Measurements from ENCODE around the gene ITPR2.

ITPR2 gene

GRCh38 chr12:26846416-26846815 lies 13.4 kb upstream of the ITPR2 start:
- no peak for DNase-seq
- intact Hi-C loops (cut with DNase I; ENCODE audit: low total_unique reads): no loop called here
- Histone ChIP-seq H3K36me3 (no peaks in the 10 kb centered on the region), H3K27me3 (no peaks in the 10 kb centered on the region), H3K9me3 (no peaks in the 10 kb centered on the region), H3K4me1 (peaks cover 0 to 20% (median 4%) of the 10 kb centered on the region in 4 donors), H3K4me3 (no peak overlapping the region), H3K27ac (no peak overlapping the region)
- no peak for TF ChIP-seq CTCF (IDR thresholded peaks at IDR 0.05)

GRCh38 chr12:26845984-26846383 lies 13.0 kb upstream of the ITPR2 start:
- H3K4me1 ChIP-seq: peaks cover 0 to 20% (median 4%) of the 10 kb centered on the region in 4 donors
- DNase-seq: no peak
- H3K36me3 ChIP-seq: no peaks in the 10 kb centered on the region
- no peaks in the 10 kb centered on the region for H3K27me3 ChIP-seq
- intact Hi-C loops (cut with DNase I; ENCODE audit: low total_unique reads): no loop called here
- H3K27ac ChIP-seq: no peak overlapping the region
- no peaks in the 10 kb centered on the region for H3K9me3 ChIP-seq
- TF ChIP-seq CTCF (IDR thresholded peaks at IDR 0.05): no peak
- H3K4me3 ChIP-seq: no peak overlapping the region

DNA sequence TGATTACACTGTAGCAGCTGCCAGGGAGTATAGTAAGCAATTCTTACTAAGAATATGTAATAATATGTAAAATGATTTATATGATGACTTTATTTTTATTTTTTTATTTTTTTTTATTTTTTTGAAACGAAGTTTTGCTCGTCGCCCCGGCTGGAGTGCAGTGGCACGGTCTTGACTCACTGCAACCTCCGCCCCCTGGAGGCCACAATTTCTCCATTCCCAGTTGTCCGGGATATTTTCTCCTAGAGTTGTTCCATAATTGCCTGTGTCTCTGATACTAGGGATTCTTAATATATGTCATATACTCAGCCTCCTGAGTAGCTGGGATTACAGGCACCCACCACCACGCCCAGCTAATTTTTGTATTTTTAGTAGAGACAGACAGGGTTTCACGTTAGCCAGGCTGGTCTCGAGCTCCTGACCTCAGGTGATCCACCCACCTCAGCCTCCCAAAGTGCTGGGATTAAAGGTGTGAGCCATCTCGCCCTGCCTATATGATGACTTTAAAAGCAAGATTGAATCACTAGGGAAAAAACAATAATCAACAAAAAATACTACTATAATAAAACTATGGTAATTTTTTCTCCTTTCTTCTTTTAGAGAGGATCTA lies 12.2 kb upstream of the ITPR2 start:
- Histone ChIP-seq H3K4me3 (no peak overlapping the region), H3K36me3 (no peaks in the 10 kb centered on the region), H3K27me3 (no peaks in the 10 kb centered on the region), H3K27ac (no peak overlapping the region), H3K9me3 (no peaks in the 10 kb centered on the region), H3K4me1 (peaks cover 0 to 20% (median 4%) of the 10 kb centered on the region in 4 donors)
- intact Hi-C loops (cut with DNase I; ENCODE audit: low total_unique reads): no loop called here
- TF ChIP-seq CTCF (IDR thresholded peaks at IDR 0.05): peak; percentile 39 to 60
- peak; percentile 64 to 67 for DNase-seq

DNA sequence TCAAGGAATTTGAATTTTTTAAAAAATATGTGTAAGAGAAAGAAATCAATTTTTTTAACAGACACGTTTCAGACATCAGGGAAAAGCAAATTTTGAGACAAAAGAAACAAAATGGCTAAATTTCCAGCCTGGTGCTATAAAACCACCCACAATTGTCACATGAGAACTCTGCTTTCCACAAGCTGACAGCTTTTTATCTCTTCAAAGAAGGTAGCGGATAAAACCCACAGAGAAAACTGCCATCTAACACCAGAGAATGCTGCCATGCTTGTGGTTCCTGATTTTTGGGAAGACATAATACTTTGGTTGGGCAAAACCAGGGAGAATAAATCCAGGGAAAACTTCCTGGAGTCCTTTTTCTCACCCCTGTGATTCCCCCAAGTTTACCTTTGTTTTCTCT lies 10.3 kb upstream of the ITPR2 start:
- no peak for TF ChIP-seq CTCF (IDR thresholded peaks at IDR 0.05)
- Histone ChIP-seq H3K27ac (no peak overlapping the region), H3K36me3 (no peaks in the 10 kb centered on the region)

GRCh38 chr12:26841085-26841484 lies 8.1 kb upstream of the ITPR2 start:
- H3K27ac ChIP-seq: no peak overlapping the region
- TF ChIP-seq CTCF (IDR thresholded peaks at IDR 0.05): no peak
- peaks cover 0 to 15% (median 4%) of the 10 kb centered on the region in 4 donors for H3K4me1 ChIP-seq
- intact Hi-C loops (cut with DNase I; ENCODE audit: low total_unique reads): no loop called here
- no peaks in the 10 kb centered on the region for H3K9me3 ChIP-seq
- no peak overlapping the region for H3K4me3 ChIP-seq
- DNase-seq: no peak
- H3K27me3 ChIP-seq: no peaks in the 10 kb centered on the region
- no peaks in the 10 kb centered on the region for H3K36me3 ChIP-seq

More for the DNA sequence above, 10.3 kb upstream of the ITPR2 start:
- DNase-seq: no peak
- H3K9me3 ChIP-seq: no peaks in the 10 kb centered on the region
- peaks cover 0 to 20% (median 4%) of the 10 kb centered on the region in 4 donors for H3K4me1 ChIP-seq
- H3K27me3 ChIP-seq: no peaks in the 10 kb centered on the region
- no peak overlapping the region for H3K4me3 ChIP-seq
- intact Hi-C loops (cut with DNase I; ENCODE audit: low total_unique reads): no loop called here

Data from tibial artery (tissue), 4 donors.